ENCODE results near the gene CISD1.
"Not testable (repeated sequence)": the region's sequence is repeated elsewhere in the genome, so short reads cannot be mapped to it uniquely, and the experiment has no call there.

The CISD1 gene

GRCh38 chr10:58268946-58269781 lies at the start of gene CISD1:
Gene CISD1, plus strand, starts transcription at chr10:58269162. Its CDS starts 112 bp downstream, at chr10:58269274.
- Histone ChIP-seq H3K27me3 (no peaks in the 10 kb centered on the region), H3K27ac (peak within 1 kb of the TSS; percentile 93 to 100 (median 96)), H3K9me3 (replicated peaks in 1 of 11) (peaks cover 0 to 4% (median 0%) of the 10 kb centered on the region in 11 experiments; a peak in 1 of 22 replicates), H3K4me2 (peak within 1 kb of the TSS; percentile 87 to 96 (median 93)), H3K4me1 (peaks cover 9 to 30% (median 21%) of the 10 kb centered on the region in 10 experiments), H4K20me1 (peaks cover 0 to 12% (median 0%) of the 10 kb centered on the region in 11 experiments; a peak in 7 of 22 replicates), H3K4me3 (peak within 1 kb of the TSS; percentile 72 to 97 (median 90)), H3K9ac (peak within 1 kb of the TSS; percentile 92 to 99 (median 97)), H3K36me3 (peaks cover 0 to 25% (median 5%) of the 10 kb centered on the region in 11 experiments; a peak in 7 of 22 replicates)
- TF ChIP-seq Cebpa-rat (IDR thresholded peaks at IDR 0.05), result peak; percentile 73 to 93 (median 82); a peak in 20 of 22 replicates

GRCh38 chr10:58219875-58220274 lies 49.1 kb upstream of the CISD1 start:
- Histone ChIP-seq H4K20me1 (peaks cover 0 to 64% (median 6%) of the 10 kb centered on the region in 11 experiments; a peak in 9 of 22 replicates), H3K4me2 (no peak overlapping the region), H3K27me3 (no peaks in the 10 kb centered on the region), H3K27ac (no peak overlapping the region), H3K36me3 (peaks cover 52 to 99% (median 77%) of the 10 kb centered on the region in 11 experiments), H3K9me3 (replicated peaks in 1 of 11) (no peaks in the 10 kb centered on the region), H3K4me3 (no peak overlapping the region), H3K4me1 (no peaks in the 10 kb centered on the region), H3K9ac (no peak overlapping the region)
- no peak for TF ChIP-seq Cebpa-rat (IDR thresholded peaks at IDR 0.05)

GRCh38 chr10:58220769-58221451 lies 48.1 kb upstream of the CISD1 start:
- no peak for TF ChIP-seq Cebpa-rat (IDR thresholded peaks at IDR 0.05)
- Histone ChIP-seq H3K27ac (no peak overlapping the region), H3K9me3 (replicated peaks in 1 of 11) (no peaks in the 10 kb centered on the region), H3K4me3 (no peak overlapping the region), H4K20me1 (peaks cover 0 to 65% (median 6%) of the 10 kb centered on the region in 11 experiments; a peak in 9 of 22 replicates), H3K9ac (no peak overlapping the region), H3K27me3 (no peaks in the 10 kb centered on the region), H3K36me3 (peaks cover 51 to 99% (median 75%) of the 10 kb centered on the region in 11 experiments), H3K4me2 (no peak overlapping the region), H3K4me1 (no peaks in the 10 kb centered on the region)

GRCh38 chr10:58225654-58226053 lies 43.3 kb upstream of the CISD1 start:
- Histone ChIP-seq H3K4me3 (no peak overlapping the region), H3K27ac (no peak overlapping the region), H3K27me3 (no peaks in the 10 kb centered on the region), H3K9ac (no peak overlapping the region), H4K20me1 (peaks cover 0 to 60% (median 0%) of the 10 kb centered on the region in 11 experiments; a peak in 6 of 22 replicates), H3K9me3 (replicated peaks in 1 of 11) (no peaks in the 10 kb centered on the region), H3K4me2 (no peak overlapping the region), H3K36me3 (peaks cover 66 to 99% (median 82%) of the 10 kb centered on the region in 11 experiments), H3K4me1 (no peaks in the 10 kb centered on the region)
- no peak for TF ChIP-seq Cebpa-rat (IDR thresholded peaks at IDR 0.05)

- H3K4me2 ChIP-seq, H3K4me1 ChIP-seq, H3K27ac ChIP-seq, H3K9ac ChIP-seq, H3K4me3 ChIP-seq, H3K27me3 ChIP-seq: not testable (repeated sequence)
- Histone ChIP-seq H4K20me1 (peaks cover 0 to 59% (median 0%) of the 10 kb centered on the region in 11 experiments; a peak in 4 of 22 replicates), H3K9me3 (replicated peaks in 1 of 11) (peaks cover 4 to 27% (median 16%) of the 10 kb centered on the region in 11 experiments), H3K36me3 (peaks cover 70 to 99% (median 84%) of the 10 kb centered on the region in 11 experiments)
These were observed 39.1 kb upstream of the CISD1 start for GRCh38 chr10:58229856-58230255.

- no peak overlapping the region for H3K4me2 ChIP-seq
- no peak overlapping the region for H3K27ac ChIP-seq
- TF ChIP-seq Cebpa-rat (IDR thresholded peaks at IDR 0.05), result no peak
- peaks cover 14 to 35% (median 25%) of the 10 kb centered on the region in 10 experiments for H3K4me1 ChIP-seq
- peaks cover 18 to 55% (median 41%) of the 10 kb centered on the region in 11 experiments for H3K9me3 ChIP-seq (replicated peaks in 1 of 11)
- peaks cover 30 to 76% (median 48%) of the 10 kb centered on the region in 11 experiments for H3K36me3 ChIP-seq
- no peaks in the 10 kb centered on the region for H3K27me3 ChIP-seq
- no peak overlapping the region for H3K9ac ChIP-seq
- peaks cover 8 to 55% (median 33%) of the 10 kb centered on the region in 11 experiments; a peak in 15 of 22 replicates for H4K20me1 ChIP-seq
- no peak overlapping the region for H3K4me3 ChIP-seq
These were observed 31.7 kb upstream of the CISD1 start for GRCh38 chr10:58237014-58237834.

GRCh38 chr10:58239561-58240169 lies 29.3 kb upstream of the CISD1 start:
- H3K27ac ChIP-seq, result no peak overlapping the region
- H3K4me3 ChIP-seq, result no peak overlapping the region
- no peak overlapping the region for H3K9ac ChIP-seq
- no peak for TF ChIP-seq Cebpa-rat (IDR thresholded peaks at IDR 0.05)
- H3K4me2 ChIP-seq, result peak overlapping the region in 10 of 11 experiments; percentile 2 to 61 (median 30); a peak in 13 of 22 replicates
- no peaks in the 10 kb centered on the region for H3K27me3 ChIP-seq
- H3K36me3 ChIP-seq, result peaks cover 33 to 75% (median 54%) of the 10 kb centered on the region in 11 experiments
- H3K4me1 ChIP-seq, result peaks cover 14 to 29% (median 25%) of the 10 kb centered on the region in 10 experiments
- H4K20me1 ChIP-seq, result peaks cover 8 to 59% (median 33%) of the 10 kb centered on the region in 11 experiments; a peak in 15 of 22 replicates
- peaks cover 36 to 68% (median 57%) of the 10 kb centered on the region in 11 experiments for H3K9me3 ChIP-seq (replicated peaks in 1 of 11)

- Histone ChIP-seq H3K9me3 (replicated peaks in 1 of 11) (peaks cover 34 to 68% (median 56%) of the 10 kb centered on the region in 11 experiments), H3K4me1 (peaks cover 14 to 31% (median 25%) of the 10 kb centered on the region in 10 experiments), H3K27ac (no peak overlapping the region), H4K20me1 (peaks cover 8 to 63% (median 33%) of the 10 kb centered on the region in 11 experiments; a peak in 15 of 22 replicates), H3K9ac (no peak overlapping the region), H3K4me2 (peak overlapping the region; percentile 11 to 61 (median 28); a peak in 16 of 22 replicates), H3K36me3 (peaks cover 31 to 66% (median 51%) of the 10 kb centered on the region in 11 experiments), H3K4me3 (no peak overlapping the region), H3K27me3 (no peaks in the 10 kb centered on the region)
- no peak for TF ChIP-seq Cebpa-rat (IDR thresholded peaks at IDR 0.05)
These were observed 28.4 kb upstream of the CISD1 start for GRCh38 chr10:58240531-58240930.

Measured in BLaER1 treated with 17β-estradiol and CSF1 and Interleukin-3, amounts not matched to agents 10 nM and 100 nM (cell line).